SKM-1 treated with dmso at 0.1 percent for 144 hours (cell line): ENCODE results near the gene GRPEL2.

Experiments used
- DNase-seq: peaks from one replicate; lab custom pipeline; 2025; ENCODE audit not compliant: unreplicated experiment; lab: John Stamatoyannopoulos, UW

The GRPEL2 gene

DNA sequence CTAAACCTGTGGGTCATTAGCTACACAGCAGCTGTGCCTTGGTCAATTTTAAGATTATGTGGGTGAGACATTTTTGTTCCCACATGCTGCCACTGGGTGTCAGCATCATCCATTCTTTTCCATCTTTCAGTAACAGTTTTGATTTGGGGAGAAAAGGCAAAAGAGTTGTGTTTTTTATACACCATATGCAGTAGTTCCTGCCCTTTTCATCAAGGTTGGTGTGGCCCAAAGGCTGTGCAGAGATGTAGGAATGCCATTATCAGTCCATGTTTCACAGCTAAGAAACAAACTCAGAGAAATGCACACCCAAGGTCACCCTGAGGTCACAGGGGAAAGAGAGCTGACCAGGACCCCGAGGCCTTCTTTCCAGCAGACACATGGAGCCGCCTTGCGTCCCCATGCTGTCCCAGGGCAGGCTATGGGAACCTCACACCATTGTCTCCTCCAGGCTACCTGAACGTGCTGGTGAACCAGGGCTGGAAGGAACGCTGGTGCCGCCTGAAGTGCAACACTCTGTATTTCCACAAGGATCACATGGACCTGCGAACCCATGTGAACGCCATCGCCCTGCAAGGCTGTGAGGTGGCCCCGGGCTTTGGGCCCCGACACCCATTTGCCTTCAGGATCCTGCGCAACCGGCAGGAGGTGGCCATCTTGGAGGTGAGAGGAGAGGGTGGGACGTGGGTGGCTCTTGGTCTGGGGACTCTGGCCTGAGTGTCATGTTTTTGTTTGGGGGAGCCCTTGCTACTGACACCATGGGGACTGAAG, 27.8 kb upstream of the GRPEL2 start:
- DNase-seq = peak; percentile 57

DNA sequence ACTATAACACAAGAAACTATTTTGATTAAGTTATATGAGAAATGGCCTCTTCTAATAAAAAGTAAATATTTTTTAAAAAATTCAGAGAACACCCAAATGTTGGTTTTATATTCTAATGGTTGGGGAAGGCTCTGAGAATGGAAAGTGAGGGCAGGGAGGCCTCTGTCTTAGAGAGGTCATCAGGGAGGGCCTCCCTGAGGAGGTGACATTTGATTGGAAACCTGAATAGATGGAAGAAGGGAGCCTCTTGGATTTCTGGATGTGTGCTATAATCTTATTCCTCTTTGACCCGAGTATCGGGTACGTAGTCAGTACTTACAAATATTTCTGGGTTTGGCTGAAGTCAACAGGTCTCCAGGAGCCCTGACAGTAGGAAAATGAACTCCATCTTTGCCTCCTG, 26.1 kb upstream of the GRPEL2 start:
- DNase-seq = no peak

DNA sequence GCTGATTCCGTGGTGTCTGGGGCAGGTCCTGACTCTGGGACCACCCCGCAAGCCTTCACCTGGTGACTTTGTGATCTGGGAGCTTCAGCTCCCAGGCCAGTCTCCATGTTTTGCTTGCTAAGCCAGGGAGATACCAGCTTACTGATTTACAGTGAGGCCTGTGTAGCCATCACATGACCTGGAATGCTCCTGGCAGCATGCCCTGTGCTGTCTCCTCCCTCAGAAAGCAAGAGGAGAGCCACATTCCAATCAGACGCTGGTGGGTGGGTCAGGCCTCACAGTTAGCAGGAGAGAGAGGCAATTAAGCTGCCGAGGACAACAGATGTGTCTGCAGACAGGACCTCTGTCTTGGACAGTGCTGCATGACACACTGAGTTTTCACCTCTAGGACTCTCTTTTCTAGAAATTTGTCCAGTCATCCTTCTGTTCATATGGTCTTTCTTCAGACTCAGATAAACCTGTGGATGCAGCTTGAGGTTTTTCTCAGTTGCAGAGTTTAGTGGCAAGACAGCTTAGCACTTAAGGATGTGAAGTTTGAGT, 24.4 kb upstream of the GRPEL2 start:
- DNase-seq = no peak

DNA sequence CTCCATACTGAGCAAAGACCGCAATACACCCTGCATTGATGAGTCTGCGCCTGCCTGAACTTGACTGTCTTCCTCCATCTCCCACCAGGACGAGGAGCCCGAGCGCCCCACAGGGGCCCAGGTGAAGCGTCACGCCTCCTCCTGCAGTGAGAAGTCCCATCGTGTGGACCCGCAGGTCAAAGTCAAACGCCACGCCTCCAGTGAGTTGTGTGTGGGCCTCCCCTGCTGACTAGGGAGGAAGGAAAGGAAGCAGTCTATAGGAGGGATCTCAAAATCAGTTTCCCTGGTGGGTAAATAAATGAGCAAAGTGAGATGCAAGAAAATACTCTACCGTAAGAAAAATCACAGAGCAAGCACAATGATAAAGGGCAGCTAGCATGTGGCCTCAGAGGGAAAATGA, 22.8 kb upstream of the GRPEL2 start:
- DNase-seq = no peak

DNA sequence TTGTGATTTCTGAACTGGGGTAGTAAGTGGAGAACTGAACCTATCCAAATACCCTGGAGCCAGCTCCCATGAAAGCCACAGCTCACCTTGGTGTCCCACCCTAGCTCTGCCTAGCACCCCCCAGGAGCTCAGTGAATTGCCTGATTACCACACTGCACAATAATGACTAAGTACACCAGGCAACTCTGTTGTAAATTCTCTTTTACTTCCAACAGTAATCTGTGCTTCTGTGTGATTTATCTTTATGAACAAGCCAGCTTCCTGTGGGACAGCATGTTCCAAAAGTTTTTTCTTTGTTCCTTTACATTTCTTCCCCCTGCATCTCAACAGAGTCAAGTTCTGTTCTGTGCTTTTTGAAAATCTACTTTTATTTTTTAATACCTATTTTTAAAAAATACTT, 22.1 kb upstream of the GRPEL2 start:
- no peak for DNase-seq

DNA sequence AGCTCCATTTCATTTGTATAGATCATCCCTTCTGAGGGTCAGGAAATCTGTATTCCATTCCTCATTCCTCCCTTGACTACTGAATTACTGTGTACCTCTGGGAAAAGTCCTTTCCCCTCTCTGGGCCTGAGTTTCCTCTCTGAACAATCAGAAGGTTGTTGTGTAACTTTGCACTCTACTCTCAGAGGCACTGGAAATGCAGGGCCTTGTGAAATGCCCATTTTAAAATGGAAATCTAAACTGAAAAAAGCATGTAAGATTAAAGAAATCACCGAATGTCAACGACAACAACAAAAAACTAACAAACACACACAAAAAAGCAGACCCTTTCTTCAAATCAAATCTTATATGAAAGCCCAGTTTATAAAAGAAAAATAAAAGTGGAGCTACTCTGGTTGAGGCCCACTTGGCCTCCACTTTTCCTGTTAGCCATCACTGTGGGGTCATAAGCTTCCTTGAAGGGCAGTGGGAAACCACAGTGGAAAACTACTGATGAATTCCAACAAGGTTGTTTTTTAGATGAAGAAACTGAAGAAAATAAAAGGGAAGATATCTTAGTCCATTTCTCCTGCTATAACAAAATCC, 21.6 kb upstream of the GRPEL2 start:
- no peak for DNase-seq

DNA sequence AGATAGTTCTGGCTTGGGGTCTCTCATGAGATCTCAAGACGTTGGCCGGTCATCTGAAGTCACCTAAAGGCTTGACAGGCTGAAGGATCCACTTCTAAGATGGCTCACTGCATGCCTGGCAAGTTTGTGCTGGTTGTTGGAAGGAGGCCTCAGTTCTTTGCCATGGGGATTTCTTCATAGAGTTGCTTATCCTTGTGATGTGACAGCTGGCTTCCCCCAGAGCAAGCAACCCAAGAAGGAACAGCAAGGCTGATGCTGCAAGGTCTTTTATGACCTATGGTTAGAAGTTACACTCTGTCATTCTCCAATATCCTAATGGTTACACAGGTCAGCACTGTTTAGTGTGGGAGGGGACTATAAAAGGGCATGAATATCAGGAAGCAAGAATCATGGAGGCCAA, 20.7 kb upstream of the GRPEL2 start:
- DNase-seq = no peak

DNA sequence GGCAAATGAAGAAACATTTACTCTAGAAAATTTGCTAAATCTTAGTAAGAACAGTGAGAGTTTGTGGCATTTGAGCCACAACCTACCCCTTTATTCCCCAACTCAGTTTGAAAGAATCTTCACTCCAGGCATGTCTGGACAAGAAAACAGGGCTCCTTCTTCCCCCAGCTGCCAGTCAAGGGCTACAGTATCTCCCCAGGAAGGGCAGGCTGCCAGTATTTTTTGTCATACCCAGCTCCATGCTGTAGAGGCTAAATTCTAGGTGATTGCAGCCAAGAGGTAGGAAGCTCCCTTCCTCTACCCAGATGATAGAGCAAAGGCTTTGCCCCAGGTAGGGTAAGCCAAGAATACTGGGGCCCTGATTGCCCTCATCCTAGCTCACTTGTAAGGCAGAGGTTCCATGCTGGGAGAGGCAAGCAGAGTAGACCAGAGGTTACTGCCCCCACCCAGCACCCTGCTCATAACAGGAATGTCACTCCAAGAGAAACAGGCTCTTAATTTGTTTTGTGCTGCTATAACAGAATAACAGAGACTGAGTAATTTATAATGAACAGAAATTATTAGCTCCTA, 20.0 kb upstream of the GRPEL2 start:
- no peak for DNase-seq

DNA sequence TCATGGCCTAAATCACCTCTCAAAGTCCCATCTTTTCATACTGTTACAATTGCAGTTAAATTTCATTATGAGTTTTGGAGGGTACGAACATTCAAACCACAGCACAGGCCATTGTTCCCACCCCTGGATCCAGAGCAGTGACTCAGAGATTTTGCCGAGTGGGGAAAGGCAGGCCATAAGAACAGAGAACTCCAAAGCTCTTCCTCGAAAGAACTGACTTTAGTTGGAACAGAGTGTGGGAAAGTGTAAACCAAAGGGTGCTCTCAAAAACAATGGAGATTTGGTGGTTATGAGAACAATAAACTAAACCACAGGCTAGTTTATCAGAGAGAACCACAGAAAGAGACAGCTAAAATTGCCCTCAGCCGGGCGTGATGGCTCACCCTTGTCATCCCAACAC, 19.4 kb upstream of the GRPEL2 start:
- DNase-seq = no peak

DNA sequence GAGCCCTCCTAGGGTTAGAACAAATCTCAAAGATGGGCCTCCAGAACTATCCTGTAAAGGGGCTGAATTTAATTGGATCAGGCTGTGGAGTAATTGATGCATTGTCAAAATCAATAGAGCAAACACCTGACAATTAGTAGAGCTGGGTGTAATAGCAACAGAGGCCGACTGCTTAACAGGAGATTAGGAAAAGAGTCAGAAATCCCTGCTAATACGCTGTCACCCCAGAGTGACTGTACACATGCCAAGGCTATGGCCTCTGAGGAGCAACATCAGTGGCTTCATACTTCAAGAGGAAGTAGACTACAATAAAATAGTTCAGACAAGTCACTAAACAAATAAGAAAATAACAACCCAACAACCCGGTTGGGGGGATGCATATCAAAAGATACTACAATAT, 18.7 kb upstream of the GRPEL2 start:
- no peak for DNase-seq

DNA sequence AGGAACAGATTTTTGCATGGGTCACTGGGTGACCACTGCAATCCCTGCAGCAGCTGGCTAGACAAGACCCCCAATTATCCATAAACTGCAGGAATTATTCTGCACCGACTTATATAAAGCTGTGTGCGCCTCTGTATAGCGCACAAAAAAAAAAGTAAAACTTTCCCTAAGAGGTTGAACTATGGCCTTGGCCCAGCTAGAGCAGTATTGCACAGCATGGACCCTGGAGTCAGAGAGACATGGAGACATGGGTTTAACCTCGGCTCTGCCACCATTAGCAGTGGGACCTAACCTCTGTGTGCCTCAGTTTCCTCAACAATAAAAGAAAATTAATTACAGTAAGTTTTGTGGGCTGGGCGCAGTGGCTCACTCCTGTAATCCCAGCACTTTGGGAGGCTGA, 17.1 kb upstream of the GRPEL2 start:
- DNase-seq = no peak

DNA sequence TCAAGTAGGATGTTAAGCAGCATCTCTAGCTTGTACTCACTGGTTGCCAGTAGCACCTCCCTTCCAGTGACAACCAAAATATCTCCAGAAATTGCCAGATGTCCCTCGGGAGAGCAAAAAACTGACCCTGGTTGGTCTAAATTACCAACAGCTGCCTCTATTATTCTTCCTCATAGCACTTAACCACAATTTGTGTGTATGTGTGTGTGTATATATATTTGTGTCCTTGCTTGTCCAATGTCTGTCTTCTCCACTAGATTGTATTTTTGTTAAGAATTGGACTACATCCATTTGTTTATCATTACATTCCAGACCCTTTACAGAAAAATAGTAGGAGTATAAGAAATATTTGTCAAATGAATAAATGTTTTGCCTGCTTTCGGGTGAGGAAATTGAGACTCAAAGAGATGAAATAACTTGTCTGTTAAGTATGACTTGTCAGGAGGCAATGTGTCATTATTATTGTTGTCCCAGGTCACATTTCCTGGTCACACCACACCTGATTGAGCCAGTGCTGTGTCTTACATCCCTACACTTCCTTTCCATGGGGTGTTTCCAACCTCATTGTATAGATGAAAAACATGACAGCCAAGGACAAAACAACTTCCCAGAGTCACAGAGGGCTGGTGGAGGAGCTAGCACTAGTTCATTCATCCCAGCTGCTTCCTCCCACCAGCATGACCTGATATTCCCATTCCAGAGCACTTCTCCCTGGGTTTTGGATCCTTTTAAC, 11.4 kb upstream of the GRPEL2 start:
- DNase-seq = no peak

DNA sequence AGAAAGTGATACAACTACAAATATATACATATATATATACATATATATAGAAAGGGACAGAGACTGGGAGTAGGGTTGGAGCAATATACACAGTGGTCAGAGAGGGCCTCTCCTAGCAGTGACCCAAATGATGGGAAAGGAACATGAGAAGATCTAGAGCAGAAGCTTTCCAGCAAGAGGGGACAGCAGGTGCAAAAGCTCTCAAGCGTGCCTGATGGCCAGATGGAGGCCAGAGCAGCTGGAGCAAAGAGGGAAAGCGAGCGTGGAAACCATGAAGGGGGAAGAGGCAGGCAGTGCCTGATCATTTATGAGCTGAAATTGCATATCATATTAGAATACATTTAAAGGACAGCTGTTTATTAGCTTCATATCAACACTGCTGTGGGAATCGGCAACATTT, 7.6 kb upstream of the GRPEL2 start:
- DNase-seq = no peak

DNA sequence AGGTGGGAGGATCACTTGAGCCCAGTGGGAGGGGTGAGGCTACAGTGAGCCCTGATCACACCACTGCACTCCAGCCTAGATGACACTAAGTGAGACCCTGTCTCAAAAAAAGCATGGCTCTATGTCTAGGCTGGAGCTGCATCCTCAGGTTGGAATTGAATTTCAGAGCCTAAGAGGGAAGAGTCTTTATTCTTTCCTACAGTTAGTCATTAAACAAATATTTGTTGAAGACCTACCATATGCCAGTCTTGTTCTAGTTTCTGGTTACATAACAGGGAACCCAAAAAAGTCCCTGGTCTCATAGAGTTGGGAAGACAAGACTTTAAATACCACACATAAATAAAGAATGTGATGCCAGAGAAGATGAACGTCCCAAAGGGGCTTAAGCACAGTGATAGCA, 6.9 kb upstream of the GRPEL2 start:
- no peak for DNase-seq

DNA sequence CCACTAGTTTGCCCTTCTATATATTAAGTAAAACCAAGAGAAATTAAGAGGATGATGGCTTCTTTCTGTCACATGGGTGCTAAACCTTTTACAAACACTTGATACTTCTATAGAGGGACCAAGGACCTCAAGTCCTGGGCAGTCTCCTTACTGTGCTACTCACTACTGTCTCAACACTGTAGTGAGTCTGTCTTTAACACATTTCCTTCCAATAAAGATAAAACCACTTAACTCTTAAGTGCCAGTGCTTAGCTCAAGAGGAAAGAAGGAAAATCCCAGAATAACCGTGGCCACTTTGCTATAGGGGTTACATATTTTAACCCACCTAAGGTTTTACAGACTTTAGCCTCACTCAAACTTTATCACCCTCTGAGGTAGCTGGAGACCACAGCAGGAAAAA, 4.4 kb upstream of the GRPEL2 start:
- no peak for DNase-seq

DNA sequence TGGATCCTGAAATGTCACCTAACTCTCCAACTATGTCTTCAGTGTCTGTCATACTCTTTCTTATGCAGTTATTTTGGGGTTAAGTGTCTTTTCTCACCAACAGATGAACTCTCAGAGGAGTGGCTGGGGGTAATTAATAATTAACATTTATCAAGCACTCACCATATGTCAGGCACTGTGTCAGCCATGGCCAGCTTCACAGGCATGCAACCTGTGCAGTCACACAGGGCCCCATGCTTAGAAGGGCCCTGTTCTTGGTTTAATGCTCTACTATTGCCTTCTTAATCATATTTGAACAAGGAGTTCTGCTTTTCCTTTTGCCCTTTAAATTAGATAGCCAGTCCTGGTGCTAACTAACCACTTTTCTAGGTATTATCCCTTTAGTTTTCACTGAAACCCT, 3.4 kb upstream of the GRPEL2 start:
- DNase-seq = no peak

DNA sequence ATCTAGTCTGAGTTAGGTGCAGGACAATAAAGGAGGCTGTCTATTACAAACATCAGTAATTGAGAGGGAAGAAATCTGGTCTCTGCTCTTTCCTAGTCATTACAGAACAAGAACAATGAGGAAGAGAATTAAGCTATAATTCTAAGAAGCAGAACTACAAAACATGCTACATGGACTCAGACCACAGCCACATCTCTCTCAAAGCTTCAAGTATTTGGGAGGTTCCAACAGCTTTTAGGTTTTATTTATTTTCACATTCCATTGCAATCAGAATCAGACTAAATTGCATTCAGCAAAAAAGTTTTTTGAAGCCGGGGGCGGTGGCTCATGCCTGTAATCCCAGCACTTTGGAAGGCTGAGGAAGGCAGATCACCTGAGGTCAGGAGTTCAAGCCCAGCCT, 1.1 kb upstream of the GRPEL2 start:
- no peak for DNase-seq

DNA sequence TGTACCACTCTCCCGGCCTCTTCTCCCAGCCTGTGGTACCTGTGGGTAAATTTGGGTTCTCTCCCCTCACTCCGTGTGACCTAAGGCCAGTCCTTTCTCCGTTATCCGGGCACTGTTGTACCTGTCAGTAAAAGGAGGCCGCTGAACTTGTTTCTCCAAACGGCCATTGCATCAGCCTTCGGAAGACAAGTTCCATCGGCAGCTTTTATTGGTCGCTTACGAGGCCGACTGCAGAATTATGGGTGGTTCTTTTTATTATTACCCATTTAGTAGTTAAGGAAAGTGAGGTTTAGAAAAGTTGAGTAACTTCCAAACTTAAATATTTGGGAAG, 558 bp downstream of the GRPEL2 start:
- no peak for DNase-seq

DNA sequence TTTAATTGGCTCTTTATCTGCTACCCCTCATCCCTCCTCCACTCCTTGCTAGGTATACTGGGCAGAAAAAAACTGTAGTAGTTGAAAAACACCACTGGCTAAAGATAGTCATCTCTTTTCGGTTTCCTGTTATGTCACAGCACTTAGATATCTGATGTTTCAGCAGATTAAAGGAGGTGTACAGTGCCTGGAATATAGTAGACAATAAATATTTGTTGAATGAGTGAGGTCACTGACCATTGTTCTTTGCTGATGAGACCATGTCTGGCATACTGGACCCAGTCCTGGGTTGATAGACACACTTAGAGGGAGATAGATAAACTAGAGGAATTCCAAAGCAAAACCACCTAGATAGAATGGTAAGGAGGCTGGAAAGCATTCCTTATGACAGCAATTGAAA, 3.2 kb downstream of the GRPEL2 start:
- DNase-seq = no peak

DNA sequence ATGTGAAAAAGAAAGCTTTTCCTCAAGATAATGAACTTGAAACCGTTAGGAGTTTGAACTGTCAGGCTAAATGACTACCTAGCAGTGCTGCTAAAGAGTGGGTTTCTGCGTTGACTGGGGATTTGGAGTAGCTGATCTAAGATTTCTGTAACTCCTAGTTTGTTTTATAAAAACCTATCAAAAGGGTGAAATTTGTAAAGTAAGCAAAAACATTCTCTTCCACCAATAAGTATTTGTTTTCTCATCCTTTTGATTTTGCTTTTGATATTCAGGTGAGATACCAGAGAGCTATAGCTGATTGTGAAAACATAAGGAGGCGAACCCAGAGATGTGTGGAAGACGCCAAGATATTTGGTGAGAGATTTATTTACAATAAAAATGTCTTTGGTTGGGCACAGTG, 4.1 kb downstream of the GRPEL2 start:
- no peak for DNase-seq

DNA sequence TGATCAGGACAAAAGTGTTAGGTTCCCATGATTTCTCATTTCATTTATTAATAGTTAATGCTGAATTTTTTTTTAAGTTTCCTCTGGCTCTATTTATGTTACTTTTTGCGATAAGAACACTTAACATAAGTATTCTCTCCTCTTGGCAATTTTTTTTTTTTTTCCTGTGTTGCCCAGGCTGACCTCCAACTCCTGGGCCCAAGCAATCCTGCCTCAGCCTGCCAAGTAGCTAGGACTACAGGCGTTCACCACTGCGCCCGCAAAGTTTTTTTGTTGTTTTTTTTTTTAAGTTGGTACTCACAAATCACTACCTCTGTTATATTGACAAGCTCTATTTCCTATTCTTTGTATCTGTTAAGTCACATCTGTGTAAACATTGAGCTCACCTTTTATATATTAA, 6.9 kb downstream of the GRPEL2 start:
- no peak for DNase-seq

DNA sequence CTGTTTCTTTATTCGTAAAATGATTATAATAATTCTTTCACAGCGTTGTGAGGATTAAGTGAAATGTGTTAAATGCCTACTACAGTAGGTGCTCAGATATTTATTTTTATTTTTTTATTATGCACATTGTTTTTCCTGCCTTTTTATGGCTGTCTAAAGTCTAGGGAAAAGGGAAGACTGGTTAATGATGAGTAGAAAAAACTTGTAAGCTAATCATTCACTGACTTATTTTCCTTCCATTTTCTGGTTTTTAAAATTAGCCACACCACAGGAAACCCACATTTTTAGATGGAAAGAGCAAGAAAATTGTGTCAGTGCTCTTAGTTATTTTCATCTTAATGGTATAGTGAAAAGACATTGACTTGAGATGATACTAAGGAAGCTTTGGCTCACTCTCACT, 8.6 kb downstream of the GRPEL2 start:
- DNase-seq = no peak
